Activated T-helper 2 cell treated with anti-CD3 and anti-CD28 coated beads, Interferon-gamma antibody, Interleukin-2, Interleukin-4, amounts not matched to agents 10 μg/mL and 5 μg/mL and 100 μg/mL, durations not matched to agents 14 hours and 24 hours and 36 hours (primary cell): ENCODE measurements around the gene FPGS. TPM values are rescaled to one million over a fixed set of nuclear protein-coding genes. Genes with fewer than 3 reads are reported as not detected.
A peak's percentile ranks its signal among the peaks of the same experiment; 100 is the strongest.
"Not testable (repeated sequence)": the region's sequence is repeated elsewhere in the genome, so short reads cannot be mapped to it uniquely, and the experiment has no call there.

Experiments
- DNase-seq: peaks from one replicate; pipeline ENCODE4 v3.0.0; 2021; ENCODE audit warnings: low spot score
- H3K27ac Mint-ChIP-seq: one replicate; pipeline ENCODE4 v1.8.0; 2021; ENCODE audit warnings: mixed read lengths
- H3K27me3 Mint-ChIP-seq: one replicate; pipeline ENCODE4 v1.8.0; 2021; ENCODE audit warnings: low read depth, mixed read lengths
- H3K36me3 Mint-ChIP-seq: one replicate; pipeline ENCODE4 v1.8.0; 2021; ENCODE audit warnings: low read depth, mixed read lengths
- H3K4me1 Mint-ChIP-seq: one replicate; pipeline ENCODE4 v1.8.0; 2021; ENCODE audit warnings: low read depth, mixed read lengths
- H3K4me3 Mint-ChIP-seq: one replicate; pipeline ENCODE4 v1.8.0; 2021; ENCODE audit warnings: low read depth, mild to moderate bottlenecking, moderate library complexity, mixed read lengths
- H3K9me3 Mint-ChIP-seq: one replicate; pipeline ENCODE4 v1.8.0; 2021; ENCODE audit warnings: mixed read lengths
- intact Hi-C: fragments of 100-400 bp; cut with micrococcal nuclease; formaldehyde crosslinking; loops from one replicate; pipeline ENCODE4 v1.15.1; 2023
- total RNA-seq: library from RNA; stranded (reverse); gene quantifications from 2 replicates; pipeline ENCODE4 v1.2.3, GENCODE V29; 2022

FPGS gene
- total RNA-seq, 1 donor from 2014 or later, result 116 TPM

GRCh38 chr9:127773981-127774380 is 28.7 kb upstream of the FPGS start:
- Mint-ChIP-seq H3K36me3 (peaks cover 54% of the 10 kb centered on the region), H3K4me3 (peak overlapping the region; percentile 39), H3K4me1 (peaks cover 44% of the 10 kb centered on the region), H3K27me3 (no peaks in the 10 kb centered on the region), H3K27ac (peak overlapping the region; percentile 58), H3K9me3 (no peaks in the 10 kb centered on the region)
- DNase-seq, result no peak
- intact Hi-C loops, result loop anchor here (10.0 kb wide), 3 partner anchors 291 to 351 kb away; partner anchors contain the start of genes NAIF1, PTGES2, SLC25A25 and ZNF79

GRCh38 chr9:127776195-127776923 is 26.3 kb upstream of the FPGS start:
- Mint-ChIP-seq H3K36me3 (peaks cover 33% of the 10 kb centered on the region), H3K27ac (peak overlapping the region; percentile 96), H3K9me3 (no peaks in the 10 kb centered on the region), H3K4me3 (peak overlapping the region; percentile 98), H3K27me3 (no peaks in the 10 kb centered on the region), H3K4me1 (peaks cover 38% of the 10 kb centered on the region)
- DNase-seq, result peak; percentile 73
- intact Hi-C loops, result loop anchor here (1.0 to 10.0 kb wide), 4 partner anchors 9 to 352 kb away; partner anchors contain the start of genes NAIF1, PTGES2, SLC25A25 and ZNF79

- Mint-ChIP-seq H3K4me3 (peak overlapping the region; percentile 98), H3K27ac (peak overlapping the region; percentile 96), H3K9me3 (no peaks in the 10 kb centered on the region), H3K27me3 (no peaks in the 10 kb centered on the region), H3K4me1 (peaks cover 39% of the 10 kb centered on the region), H3K36me3 (peaks cover 29% of the 10 kb centered on the region)
- intact Hi-C loops, result loop anchor here (1.0 to 10.0 kb wide), 4 partner anchors 8 to 352 kb away; partner anchors contain the start of genes NAIF1, PTGES2, SLC25A25 and ZNF79
- DNase-seq, result no peak
Measured at GRCh38 chr9:127776924-127777289, 25.8 kb upstream of the FPGS start.

- intact Hi-C loops, result loop anchor here (10.0 kb wide), 3 partner anchors 287 to 353 kb away; partner anchors contain the start of genes NAIF1, PTGES2, SLC25A25 and ZNF79
- H3K9me3 Mint-ChIP-seq, result no peaks in the 10 kb centered on the region
- peaks cover 40% of the 10 kb centered on the region for H3K4me1 Mint-ChIP-seq
- H3K27ac Mint-ChIP-seq, result peak overlapping the region; percentile 96
- peaks cover 29% of the 10 kb centered on the region for H3K36me3 Mint-ChIP-seq
- H3K4me3 Mint-ChIP-seq, result peak overlapping the region; percentile 98
- no peaks in the 10 kb centered on the region for H3K27me3 Mint-ChIP-seq
- no peak for DNase-seq
Measured at GRCh38 chr9:127777368-127777980, 25.2 kb upstream of the FPGS start.

GRCh38 chr9:127778280-127779135 is 24.2 kb upstream of the FPGS start, which contains the start of gene SH2D3C:
Gene SH2D3C (minus strand): TSS chr9:127778666. CDS start chr9:127778627, 39 bp downstream.
- H3K36me3 Mint-ChIP-seq, result peaks cover 25% of the 10 kb centered on the region
- peak within 1 kb of the TSS; percentile 96 for H3K27ac Mint-ChIP-seq
- peak within 1 kb of the TSS; percentile 98 for H3K4me3 Mint-ChIP-seq
- intact Hi-C loops, result loop anchor here (10.0 kb wide), 3 partner anchors 286 to 354 kb away; partner anchors contain the start of genes NAIF1, PTGES2, SLC25A25 and ZNF79
- peaks cover 47% of the 10 kb centered on the region for H3K4me1 Mint-ChIP-seq
- H3K27me3 Mint-ChIP-seq, result no peaks in the 10 kb centered on the region
- H3K9me3 Mint-ChIP-seq, result no peaks in the 10 kb centered on the region
- DNase-seq, result peak; percentile 43

- H3K27ac Mint-ChIP-seq, result peak overlapping the region; percentile 92
- peak overlapping the region; percentile 98 for H3K4me3 Mint-ChIP-seq
- H3K4me1 Mint-ChIP-seq, result peaks cover 50% of the 10 kb centered on the region
- peaks cover 18% of the 10 kb centered on the region for H3K36me3 Mint-ChIP-seq
- H3K9me3 Mint-ChIP-seq, result no peaks in the 10 kb centered on the region
- H3K27me3 Mint-ChIP-seq, result no peaks in the 10 kb centered on the region
- DNase-seq, result peak; percentile 44
- intact Hi-C loops, result loop anchor here (10.0 kb wide), 3 partner anchors 285 to 355 kb away; partner anchors contain the start of genes NAIF1, PTGES2, SLC25A25 and ZNF79
Measured at GRCh38 chr9:127779136-127779981, 23.3 kb upstream of the FPGS start.

GRCh38 chr9:127780126-127780885 is 22.4 kb upstream of the FPGS start:
- Mint-ChIP-seq H3K27me3 (no peaks in the 10 kb centered on the region), H3K36me3 (peaks cover 16% of the 10 kb centered on the region), H3K27ac (peak overlapping the region; percentile 61), H3K4me3 (no peak overlapping the region), H3K9me3 (no peaks in the 10 kb centered on the region), H3K4me1 (peaks cover 53% of the 10 kb centered on the region)
- no peak for DNase-seq
- intact Hi-C loops, result no loop called here

GRCh38 chr9:127780909-127781308 is 21.8 kb upstream of the FPGS start:
- intact Hi-C loops, H3K27me3 Mint-ChIP-seq: not testable (repeated sequence)
- peaks cover 53% of the 10 kb centered on the region for H3K4me1 Mint-ChIP-seq

GRCh38 chr9:127781806-127782205 is 20.9 kb upstream of the FPGS start:
- intact Hi-C loops, result no loop called here
- Mint-ChIP-seq H3K9me3 (no peaks in the 10 kb centered on the region), H3K4me1 (peaks cover 49% of the 10 kb centered on the region)

More at GRCh38 chr9:127780909-127781308, 21.8 kb upstream of the FPGS start:
- Mint-ChIP-seq H3K27ac (peak overlapping the region; percentile 84), H3K36me3 (peaks cover 16% of the 10 kb centered on the region)
- H3K9me3 Mint-ChIP-seq, DNase-seq, H3K4me3 Mint-ChIP-seq: not testable (repeated sequence)

GRCh38 chr9:127783111-127784008 is 19.3 kb upstream of the FPGS start:
- H3K4me1 Mint-ChIP-seq, result peaks cover 55% of the 10 kb centered on the region
- peaks cover 22% of the 10 kb centered on the region for H3K36me3 Mint-ChIP-seq
- DNase-seq, result peak; percentile 76
- H3K27me3 Mint-ChIP-seq, result no peaks in the 10 kb centered on the region
- H3K4me3 Mint-ChIP-seq, result peak overlapping the region; percentile 75
- H3K27ac Mint-ChIP-seq, result peak overlapping the region; percentile 97
- intact Hi-C loops, result loop anchor here (1.0 to 2.0 kb wide), 2 partner anchors 19 to 81 kb away; partner anchors contain the start of gene FPGS
- no peaks in the 10 kb centered on the region for H3K9me3 Mint-ChIP-seq

More at GRCh38 chr9:127781806-127782205, 20.9 kb upstream of the FPGS start:
- no peak for DNase-seq
- Mint-ChIP-seq H3K27me3 (no peaks in the 10 kb centered on the region), H3K4me3 (peak overlapping the region; percentile 57), H3K36me3 (peaks cover 15% of the 10 kb centered on the region), H3K27ac (peak overlapping the region; percentile 84)
